BLaER1 treated with 17β-estradiol and CSF1 and Interleukin-3, amounts not matched to agents 10 nM and 100 nM (cell line): ENCODE measurements around the gene HNRNPH1.

Source experiments
- H3K27ac ChIP-seq, 11 experiments: shearing (Covaris generic); formaldehyde crosslinking; 2 replicates each; pipeline ENCODE4 v1.8.1; 2022
- H3K27me3 ChIP-seq, 11 experiments: shearing (Covaris generic); formaldehyde crosslinking; 2 replicates each; pipeline ENCODE4 v1.8.1; 2022
- H3K36me3 ChIP-seq, 11 experiments: shearing (Covaris generic); formaldehyde crosslinking; 2 replicates each; pipeline ENCODE4 v1.8.1; 2022
- H3K4me1 ChIP-seq, 10 experiments: shearing (Covaris generic); formaldehyde crosslinking; 2 replicates each; pipeline ENCODE4 v1.8.1; 2022
- H3K4me2 ChIP-seq, 11 experiments: shearing (Covaris generic); formaldehyde crosslinking; 2 replicates each; pipeline ENCODE4 v1.8.1; 2022
- H3K4me3 ChIP-seq, 10 experiments: shearing (Covaris generic); formaldehyde crosslinking; 2 replicates each; pipeline ENCODE4 v1.8.1; 2022
- H3K9ac ChIP-seq, 11 experiments: shearing (Covaris generic); formaldehyde crosslinking; 2 replicates each; pipeline ENCODE4 v1.8.1; 2022
- H3K9me3 ChIP-seq, 11 experiments: shearing (Covaris generic); formaldehyde crosslinking; replicated peaks in 1 of 11; 2 replicates each; pipeline ENCODE4 v1.8.1; 2022
- H4K20me1 ChIP-seq, 11 experiments: shearing (Covaris generic); formaldehyde crosslinking; 2 replicates each; pipeline ENCODE4 v1.8.1; 2022
- Cebpa-rat ChIP-seq, 11 experiments: shearing (Covaris generic); IDR thresholded peaks; 2 replicates each; pipeline ENCODE4 v1.8.1; 2022

The HNRNPH1 gene

DNA sequence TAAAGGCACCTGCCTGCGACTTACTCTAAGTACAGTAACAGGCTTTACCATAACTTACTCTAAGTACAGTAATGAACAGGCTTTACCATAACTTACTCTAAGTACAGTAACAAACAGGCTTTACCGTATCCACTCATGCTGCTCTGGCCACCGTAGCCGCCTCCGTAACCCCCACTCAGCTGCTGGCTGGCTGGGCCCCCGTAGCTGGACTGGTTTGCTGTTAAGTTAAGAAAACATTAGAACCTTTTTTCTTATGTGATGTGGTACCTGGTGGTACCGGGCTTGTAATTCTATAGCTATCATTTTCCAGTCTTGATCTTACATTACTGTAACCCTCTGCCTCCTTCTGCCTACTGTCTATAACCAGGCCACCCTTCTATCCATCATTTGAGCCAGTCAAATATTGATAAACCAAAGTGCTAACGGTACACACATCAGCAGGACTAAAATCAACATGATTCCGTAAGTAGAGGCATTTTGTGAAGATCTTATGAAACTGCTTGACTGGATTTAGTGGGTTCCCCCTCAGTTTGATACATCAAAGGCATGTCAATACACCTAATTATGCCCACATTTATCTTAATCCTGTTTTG, 7.4 kb downstream of the HNRNPH1 start:
- Histone ChIP-seq H3K9me3 (no peaks in the 10 kb centered on the region), H3K4me1 (peaks cover 29 to 65% (median 43%) of the 10 kb centered on the region in 10 experiments), H3K9ac (no peak overlapping the region), H3K27me3 (no peaks in the 10 kb centered on the region), H3K27ac (no peak overlapping the region), H4K20me1 (peaks cover 99 to 100% (median 100%) of the 10 kb centered on the region in 11 experiments), H3K36me3 (peaks cover 97 to 100% (median 100%) of the 10 kb centered on the region in 11 experiments), H3K4me3 (no peak overlapping the region), H3K4me2 (peak overlapping the region in 5 of 11 experiments; percentile 1 to 93 (median 28); a peak in 6 of 22 replicates)
- no peak for TF ChIP-seq Cebpa-rat (IDR thresholded peaks at IDR 0.05)

DNA sequence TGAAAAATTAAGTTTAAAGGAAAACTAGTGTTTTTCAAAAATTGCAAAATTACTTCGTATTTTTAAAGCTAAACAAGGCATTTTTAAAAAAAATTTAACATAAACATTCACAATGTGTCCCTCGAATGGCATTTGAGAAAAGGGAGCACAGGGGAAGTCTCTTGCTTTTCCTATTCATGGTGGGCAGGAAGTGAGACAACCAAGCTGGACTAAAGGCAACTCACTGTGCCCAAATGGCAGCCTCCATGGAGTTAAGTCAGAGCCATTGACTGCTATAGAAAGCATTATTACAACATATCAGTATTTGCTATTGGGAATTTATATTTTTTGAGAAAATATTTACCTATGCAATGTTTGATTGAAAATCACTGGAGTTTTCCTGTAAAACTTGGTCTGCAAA, 8.3 kb downstream of the HNRNPH1 start:
- peaks cover 97 to 100% (median 100%) of the 10 kb centered on the region in 11 experiments for H3K36me3 ChIP-seq
- H3K27me3 ChIP-seq, result no peaks in the 10 kb centered on the region
- H3K4me1 ChIP-seq, result peaks cover 26 to 64% (median 34%) of the 10 kb centered on the region in 10 experiments
- no peak for TF ChIP-seq Cebpa-rat (IDR thresholded peaks at IDR 0.05)
- H3K27ac ChIP-seq, result no peak overlapping the region
- no peak overlapping the region for H3K9ac ChIP-seq
- H3K4me3 ChIP-seq, result no peak overlapping the region
- H3K4me2 ChIP-seq, result no peak overlapping the region; a peak in 1 of 22 replicates
- no peaks in the 10 kb centered on the region for H3K9me3 ChIP-seq
- peaks cover 99 to 100% (median 100%) of the 10 kb centered on the region in 11 experiments for H4K20me1 ChIP-seq

DNA sequence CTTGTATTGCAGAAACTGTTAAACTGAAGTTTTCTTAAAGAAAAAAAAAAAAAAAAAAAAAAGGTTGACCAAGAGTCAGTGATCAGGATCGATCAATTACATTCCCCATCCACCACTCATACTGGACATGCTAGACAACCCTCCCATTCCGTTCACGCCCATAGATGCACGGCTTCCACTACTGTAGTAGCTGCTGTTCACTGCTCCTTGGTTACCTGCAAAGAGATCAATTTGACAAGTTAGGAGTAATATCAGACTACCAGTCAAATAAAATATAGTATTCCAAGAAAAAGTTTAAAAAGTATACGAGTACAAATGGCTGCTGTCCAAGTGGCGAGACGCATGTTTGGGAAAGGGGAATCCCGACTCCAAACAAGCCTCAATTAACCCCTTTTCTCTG, 8.7 kb downstream of the HNRNPH1 start:
- no peak overlapping the region for H3K27ac ChIP-seq
- no peaks in the 10 kb centered on the region for H3K9me3 ChIP-seq

DNA sequence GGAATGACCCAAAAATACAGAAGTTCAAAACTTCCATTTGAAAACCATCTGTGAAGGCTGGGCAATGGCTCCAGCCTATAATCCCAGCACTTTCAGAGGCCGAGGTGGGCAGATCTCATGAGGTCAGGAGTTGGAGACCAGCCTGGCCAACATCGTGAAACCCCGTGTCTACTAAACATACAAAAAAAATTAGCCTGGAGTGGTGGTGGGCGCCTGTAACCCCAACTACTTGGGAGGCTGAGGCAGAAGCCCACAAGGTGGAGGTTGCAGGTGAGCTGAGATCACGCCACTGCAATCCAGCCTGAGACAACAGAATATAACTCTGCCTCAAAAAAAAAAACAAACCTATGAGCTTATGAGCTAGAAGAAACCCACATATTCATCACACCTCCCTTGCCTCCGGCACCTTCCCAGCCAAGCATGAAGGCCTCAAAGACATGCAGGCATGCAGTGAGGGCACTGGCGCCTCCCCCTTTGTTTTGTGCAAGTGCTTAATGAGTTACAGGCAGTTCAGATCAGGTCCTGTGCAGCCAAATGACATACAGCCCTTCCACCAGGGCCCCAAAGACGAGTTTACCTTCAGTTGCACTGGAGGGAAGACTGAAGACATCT, 9.9 kb downstream of the HNRNPH1 start:
- peaks cover 21 to 60% (median 28%) of the 10 kb centered on the region in 10 experiments for H3K4me1 ChIP-seq
- H3K36me3 ChIP-seq, result peaks cover 95 to 100% (median 97%) of the 10 kb centered on the region in 11 experiments
- no peak for TF ChIP-seq Cebpa-rat (IDR thresholded peaks at IDR 0.05)
- H3K4me3 ChIP-seq, result no peak overlapping the region
- H3K9ac ChIP-seq, result 0 out of 22 replicates have a peak overlapping the region, but pooled peaks of 1 of the 11 experiments have one; percentile 6
- H3K27ac ChIP-seq, result no peak overlapping the region
- no peaks in the 10 kb centered on the region for H3K9me3 ChIP-seq
- H4K20me1 ChIP-seq, result peaks cover 99 to 100% (median 100%) of the 10 kb centered on the region in 11 experiments
- no peaks in the 10 kb centered on the region for H3K27me3 ChIP-seq
- H3K4me2 ChIP-seq, result no peak overlapping the region

More for the DNA sequence above, 8.7 kb downstream of the HNRNPH1 start:
- no peak for TF ChIP-seq Cebpa-rat (IDR thresholded peaks at IDR 0.05)
- peaks cover 25 to 60% (median 33%) of the 10 kb centered on the region in 10 experiments for H3K4me1 ChIP-seq
- H3K9ac ChIP-seq, result no peak overlapping the region
- H4K20me1 ChIP-seq, result peaks cover 99 to 100% (median 100%) of the 10 kb centered on the region in 11 experiments
- H3K36me3 ChIP-seq, result peaks cover 97 to 100% (median 100%) of the 10 kb centered on the region in 11 experiments
- H3K27me3 ChIP-seq, result no peaks in the 10 kb centered on the region
- no peak overlapping the region for H3K4me2 ChIP-seq
- H3K4me3 ChIP-seq, result no peak overlapping the region

DNA sequence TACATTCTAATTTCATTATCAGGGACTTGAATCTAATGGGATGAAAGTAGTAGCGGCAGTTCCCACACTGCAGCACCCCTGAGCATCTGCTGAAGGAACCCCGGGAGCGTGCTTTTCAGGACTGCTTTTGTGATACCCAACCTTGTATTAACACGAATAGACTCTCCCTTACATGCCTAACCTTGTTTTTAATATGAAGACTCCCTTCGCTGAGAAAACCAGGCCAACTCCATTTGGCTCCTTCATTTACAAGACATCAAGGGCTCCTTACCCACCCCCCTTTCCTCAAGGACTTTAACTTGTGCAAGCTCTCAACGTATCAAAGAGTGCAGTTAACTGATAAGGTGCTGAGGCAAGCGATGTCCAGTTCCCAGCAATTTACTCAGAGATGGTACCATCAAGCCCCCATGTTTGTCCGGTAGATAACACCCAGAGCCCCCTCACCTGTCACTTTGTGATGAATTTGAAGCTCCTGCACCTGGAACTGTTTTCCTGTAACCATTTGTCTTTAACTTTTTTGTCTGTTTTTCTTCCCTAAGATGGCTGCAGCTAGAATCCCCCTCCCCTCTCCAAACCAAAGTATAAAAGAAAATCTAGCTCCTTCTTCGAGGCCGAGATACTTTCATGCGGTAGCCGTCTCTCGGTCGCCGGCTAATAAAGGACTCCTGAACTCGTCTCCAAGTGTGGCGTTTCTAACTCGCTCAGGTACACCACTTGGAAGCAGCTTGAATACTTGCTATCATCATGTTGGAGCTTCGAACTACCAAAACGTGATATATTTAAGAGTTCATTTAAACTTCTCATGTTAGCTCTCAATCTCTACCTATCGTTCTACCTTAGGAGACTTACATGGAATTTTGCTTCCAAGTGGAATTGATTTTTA, 10.7 kb downstream of the HNRNPH1 start:
- H3K36me3 ChIP-seq, result peaks cover 88 to 100% (median 96%) of the 10 kb centered on the region in 11 experiments
- H3K4me2 ChIP-seq, result no peak overlapping the region
- no peak for TF ChIP-seq Cebpa-rat (IDR thresholded peaks at IDR 0.05)
- no peaks in the 10 kb centered on the region for H3K27me3 ChIP-seq
- no peak overlapping the region for H3K27ac ChIP-seq
- no peak overlapping the region for H3K4me3 ChIP-seq
- H4K20me1 ChIP-seq, result peaks cover 98 to 100% (median 100%) of the 10 kb centered on the region in 11 experiments
- H3K9ac ChIP-seq, result no peak overlapping the region
- peaks cover 14 to 60% (median 27%) of the 10 kb centered on the region in 10 experiments for H3K4me1 ChIP-seq
- H3K9me3 ChIP-seq, result no peaks in the 10 kb centered on the region

DNA sequence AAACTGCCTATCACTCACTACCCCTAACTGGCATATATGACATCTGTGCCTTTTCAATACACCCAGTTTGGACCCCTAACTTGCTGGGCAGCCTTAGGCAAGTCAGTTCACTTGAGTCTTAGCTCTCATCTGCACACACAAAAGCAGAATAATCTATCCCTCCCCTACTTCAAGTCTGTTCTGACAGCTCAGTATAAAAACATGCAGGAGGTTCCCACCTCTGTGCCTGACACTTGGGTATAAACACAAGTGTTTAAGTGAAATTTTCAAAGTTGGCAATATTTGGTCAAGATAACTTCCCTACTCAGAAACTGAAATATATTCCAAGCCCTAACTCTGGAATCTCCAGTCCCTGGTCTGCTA, 12.6 kb downstream of the HNRNPH1 start:
- no peak for TF ChIP-seq Cebpa-rat (IDR thresholded peaks at IDR 0.05)
- no peak overlapping the region for H3K27ac ChIP-seq
- peaks cover 85 to 100% (median 100%) of the 10 kb centered on the region in 11 experiments for H4K20me1 ChIP-seq
- H3K9me3 ChIP-seq, result no peaks in the 10 kb centered on the region
- H3K9ac ChIP-seq, result no peak overlapping the region
- peaks cover 88 to 100% (median 94%) of the 10 kb centered on the region in 11 experiments for H3K36me3 ChIP-seq
- H3K4me1 ChIP-seq, result peaks cover 19 to 58% (median 29%) of the 10 kb centered on the region in 10 experiments
- H3K27me3 ChIP-seq, result no peaks in the 10 kb centered on the region
- H3K4me3 ChIP-seq, result no peak overlapping the region
- H3K4me2 ChIP-seq, result no peak overlapping the region

DNA sequence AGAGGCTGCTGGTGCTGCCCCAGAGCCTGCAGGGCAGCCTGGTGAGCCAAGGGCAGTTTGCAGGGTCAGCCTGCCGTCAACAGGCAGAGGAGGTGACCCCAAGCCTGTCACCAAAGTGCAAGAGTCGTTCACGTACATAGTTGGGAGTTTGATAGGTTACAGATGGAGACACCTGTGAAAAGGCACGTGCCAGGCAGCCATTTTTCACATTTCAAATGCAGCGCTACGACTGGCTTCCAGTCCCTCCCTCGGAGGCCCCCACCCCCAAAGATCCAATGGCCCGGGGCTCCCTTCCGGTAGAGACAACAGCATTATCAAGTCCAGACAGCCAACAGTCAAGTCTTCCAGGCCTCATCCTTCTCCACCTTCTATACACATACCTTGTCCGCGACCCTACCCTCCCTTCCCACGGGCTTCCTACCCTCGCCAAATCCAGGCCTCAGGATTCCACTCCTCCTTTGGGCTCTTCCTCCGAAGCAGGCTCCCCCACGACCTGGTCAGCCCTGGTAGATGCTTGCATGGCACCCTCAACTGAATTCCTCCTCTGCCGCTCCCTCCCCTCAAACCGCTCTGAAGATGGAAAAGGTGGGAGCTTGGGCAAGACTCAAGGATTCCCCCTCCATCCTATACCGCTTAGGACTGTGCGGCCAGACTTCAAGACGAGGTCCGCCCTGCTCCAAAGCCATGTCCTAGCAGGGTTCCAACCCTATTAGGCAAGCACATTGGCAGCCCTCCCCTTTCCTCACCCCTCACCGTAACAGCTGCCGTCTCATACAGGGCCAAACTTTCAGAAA, 13.2 kb downstream of the HNRNPH1 start:
- Histone ChIP-seq H3K27me3 (no peaks in the 10 kb centered on the region), H3K9ac (no peak overlapping the region; a peak in 1 of 22 replicates), H3K4me3 (no peak overlapping the region), H3K9me3 (no peaks in the 10 kb centered on the region), H3K4me2 (no peak overlapping the region), H4K20me1 (peaks cover 83 to 100% (median 100%) of the 10 kb centered on the region in 11 experiments), H3K36me3 (peaks cover 88 to 100% (median 91%) of the 10 kb centered on the region in 11 experiments), H3K4me1 (peaks cover 24 to 58% (median 33%) of the 10 kb centered on the region in 10 experiments), H3K27ac (no peak overlapping the region)
- TF ChIP-seq Cebpa-rat (IDR thresholded peaks at IDR 0.05), result no peak

DNA sequence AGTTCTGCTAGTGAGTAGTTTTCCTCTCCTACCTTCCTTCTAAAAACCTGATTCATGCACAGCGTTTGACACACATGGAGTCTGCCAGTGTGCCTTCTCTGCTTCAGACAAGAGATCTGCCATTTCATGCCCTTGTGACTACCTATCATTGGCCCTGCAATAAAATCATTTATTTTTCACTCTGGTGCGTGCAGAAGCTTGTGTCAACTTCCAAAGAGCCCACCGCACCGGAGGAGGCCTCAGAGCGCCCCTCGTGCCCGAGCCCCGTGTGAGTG, 13.7 kb downstream of the HNRNPH1 start:
- no peak overlapping the region for H3K9ac ChIP-seq
- peaks cover 83 to 100% (median 91%) of the 10 kb centered on the region in 11 experiments for H3K36me3 ChIP-seq
- H3K27ac ChIP-seq, result no peak overlapping the region

More for the DNA sequence above, 13.7 kb downstream of the HNRNPH1 start:
- Histone ChIP-seq H3K9me3 (no peaks in the 10 kb centered on the region), H3K27me3 (no peaks in the 10 kb centered on the region), H3K4me2 (no peak overlapping the region), H4K20me1 (peaks cover 83 to 100% (median 100%) of the 10 kb centered on the region in 11 experiments), H3K4me1 (peaks cover 26 to 54% (median 34%) of the 10 kb centered on the region in 10 experiments), H3K4me3 (no peak overlapping the region)
- TF ChIP-seq Cebpa-rat (IDR thresholded peaks at IDR 0.05), result no peak
